ENCODE measurements around the gene PAM.

GRCh38 chr5:102788788-102789187 lies 33.7 kb downstream of the PAM start:
- no peak for TF ChIP-seq CTCF (IDR thresholded peaks at IDR 0.05)
- TF ChIP-seq POLR2A (IDR thresholded peaks at IDR 0.05) = no peak

Data from breast epithelium (tissue), 3 donors.